Sigmoid colon (tissue), 7 donors: ENCODE results near the gene TAX1BP1. TPM values are rescaled to one million over a fixed set of nuclear protein-coding genes. Genes with fewer than 3 reads are reported as not detected.

Experiments
- DNase-seq: peaks from one replicate; pipeline ENCODE4 v3.0.0-alpha.2; 2019
- H3K27ac ChIP-seq, 4 donors: fragments of 200-600 bp; sonication (generic); one replicate each; pipeline ENCODE4 v1.5.1; 2016 to 2019; ENCODE audit warnings: mild to moderate bottlenecking in 1 of 4
- H3K27me3 ChIP-seq, 3 donors: fragments of 200-600 bp; sonication (generic); one replicate each; pipeline ENCODE4 v1.5.1; 2019; ENCODE audit warnings: mild to moderate bottlenecking in 1 of 3
- H3K36me3 ChIP-seq, 4 donors: fragments of 200-600 bp; sonication (generic); one replicate each; pipeline ENCODE4 v1.5.1; 2016 to 2019
- H3K4me1 ChIP-seq, 4 donors: fragments of 200-600 bp; sonication (generic); one replicate each; pipeline ENCODE4 v1.5.1; 2017 to 2019
- H3K4me3 ChIP-seq, 4 donors: fragments of 200-600 bp; sonication (generic); one replicate each; pipeline ENCODE4 v1.5.1; 2017 to 2019; ENCODE audit warnings: mild to moderate bottlenecking in 2 of 4, moderate library complexity in 1 of 4
- H3K9me3 ChIP-seq, 4 donors: fragments of 200-600 bp in 3 of 4; sonication (generic) in 3 of 4; one replicate each; pipeline versions ENCODE4 v1.5.1 to v1.6.1; 2013 to 2019
- EP300 ChIP-seq, 4 donors: sonication (generic); formaldehyde crosslinking; IDR thresholded peaks; one replicate each; pipeline ENCODE4 v1.6.1; 2017; ENCODE audit warnings: antibody characterized with exemption in 4 of 4
- POLR2A ChIP-seq, 2 donors: fragments of 450-650 bp; IDR thresholded peaks; one replicate each; pipeline ENCODE4 v1.6.1; 2016; ENCODE audit warnings: antibody characterized with exemption in 2 of 2, mild to moderate bottlenecking in 2 of 2, moderate library complexity in 2 of 2
- POLR2AphosphoS5 ChIP-seq, 4 donors: sonication (generic); formaldehyde crosslinking; IDR thresholded peaks; one replicate each; pipeline ENCODE4 v1.6.1; 2017; ENCODE audit warnings: antibody characterized with exemption in 4 of 4
- WGBS, 2 donors: extraction: QIAGEN DNeasy Blood & Tissue Kit; methylation state at CpG; one replicate each; pipeline ENCODE4 v1.1.7; 2013; 5-methylcytosine and 5-hydroxymethylcytosine counted together
- intact Hi-C: fragments of 100-400 bp; cut with DNase I; formaldehyde crosslinking; loops from one replicate; pipeline ENCODE4 v1.15.1; 2023
- polyA plus RNA-seq, 3 donors: library from polyadenylated mRNA; stranded (reverse); fragments of 200-250 nt; gene quantifications; one replicate each; pipeline ENCODE4 v1.2.3, GENCODE V29; 2013
- total RNA-seq, 4 donors: library from RNA; depleted of rRNA; stranded (reverse); fragments of >200 nt; gene quantifications; one replicate each; pipeline ENCODE4 v1.1.0, GENCODE V29; 2016
- TF ChIP-seq, protein P1 (sequence below), 4 experiments: fragments of 450-650 bp in 3 of 4; fragments of 200-600 bp in 1 of 4; IDR thresholded peaks; one replicate each; pipeline ENCODE4 v1.5.1; 2016 to 2019; ENCODE audit warnings: antibody characterized with exemption in 4 of 4, mild to moderate bottlenecking in 3 of 4, moderate library complexity in 2 of 4
- donor health status: healthy with polysubstance abuse.
- donor health status: Bipolar disorder and iron deficiency.
- donor health status: healthy.

The TAX1BP1 gene
- total and polyA plus RNA-seq, 7 donors: 72.7 to 170 (median 111) TPM

DNA sequence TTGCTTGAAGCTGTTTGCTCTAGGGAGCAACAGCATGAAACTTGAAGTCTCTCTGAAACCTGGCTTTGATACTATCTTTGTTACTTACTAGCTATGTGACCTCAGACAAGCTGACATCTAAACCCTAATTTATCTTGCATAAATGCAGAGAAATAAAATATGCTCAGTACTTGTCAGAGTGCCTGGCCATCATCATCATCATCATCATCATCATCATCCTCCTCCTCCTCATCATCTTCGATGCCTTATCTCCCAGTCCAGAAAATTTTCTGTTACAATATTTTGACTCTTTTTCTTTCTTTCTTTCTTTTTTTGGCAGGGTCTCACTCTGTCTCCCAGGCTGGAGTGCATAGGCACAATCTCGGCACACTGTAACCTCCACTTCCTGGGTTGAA is 34.8 kb upstream of the TAX1BP1 start:
- Histone ChIP-seq H3K9me3 (no peaks in the 10 kb centered on the region), H3K4me1 (peaks cover 0 to 7% (median 3%) of the 10 kb centered on the region in 4 donors), H3K27me3 (no peaks in the 10 kb centered on the region), H3K4me3 (no peak overlapping the region), H3K36me3 (no peaks in the 10 kb centered on the region), H3K27ac (no peak overlapping the region)
- WGBS, 2 donors: 92 to 96% methylated on average over 2 of the region's 2 CpGs
- intact Hi-C loops: no loop called here
- TF ChIP-seq POLR2AphosphoS5 (IDR thresholded peaks at IDR 0.05): no peak
- TF ChIP-seq, protein P1, sequence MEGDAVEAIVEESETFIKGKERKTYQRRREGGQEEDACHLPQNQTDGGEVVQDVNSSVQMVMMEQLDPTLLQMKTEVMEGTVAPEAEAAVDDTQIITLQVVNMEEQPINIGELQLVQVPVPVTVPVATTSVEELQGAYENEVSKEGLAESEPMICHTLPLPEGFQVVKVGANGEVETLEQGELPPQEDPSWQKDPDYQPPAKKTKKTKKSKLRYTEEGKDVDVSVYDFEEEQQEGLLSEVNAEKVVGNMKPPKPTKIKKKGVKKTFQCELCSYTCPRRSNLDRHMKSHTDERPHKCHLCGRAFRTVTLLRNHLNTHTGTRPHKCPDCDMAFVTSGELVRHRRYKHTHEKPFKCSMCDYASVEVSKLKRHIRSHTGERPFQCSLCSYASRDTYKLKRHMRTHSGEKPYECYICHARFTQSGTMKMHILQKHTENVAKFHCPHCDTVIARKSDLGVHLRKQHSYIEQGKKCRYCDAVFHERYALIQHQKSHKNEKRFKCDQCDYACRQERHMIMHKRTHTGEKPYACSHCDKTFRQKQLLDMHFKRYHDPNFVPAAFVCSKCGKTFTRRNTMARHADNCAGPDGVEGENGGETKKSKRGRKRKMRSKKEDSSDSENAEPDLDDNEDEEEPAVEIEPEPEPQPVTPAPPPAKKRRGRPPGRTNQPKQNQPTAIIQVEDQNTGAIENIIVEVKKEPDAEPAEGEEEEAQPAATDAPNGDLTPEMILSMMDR (IDR thresholded peaks at IDR 0.05): no peak
- no peak for TF ChIP-seq POLR2A (IDR thresholded peaks at IDR 0.05)
- no peak for TF ChIP-seq EP300 (IDR thresholded peaks at IDR 0.05)
- no peak for DNase-seq

DNA sequence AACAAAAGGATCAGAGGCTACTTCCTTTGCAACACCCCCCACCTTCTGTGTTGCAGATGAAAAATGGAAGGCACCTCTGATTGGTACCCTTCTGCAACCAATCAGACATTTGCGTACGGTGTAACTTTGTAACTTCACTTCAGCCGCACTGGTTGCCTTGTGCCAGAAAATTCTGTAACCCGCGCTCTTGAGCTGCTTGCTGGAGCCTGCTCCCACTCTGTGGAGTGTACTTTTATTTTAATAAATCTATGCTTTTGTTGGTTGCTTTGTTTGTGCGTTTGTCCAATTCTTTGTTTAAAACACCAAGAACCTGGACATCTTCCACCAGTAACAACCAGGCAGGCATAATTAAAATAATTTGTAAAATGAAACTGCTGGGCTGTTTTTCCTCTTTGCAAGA is 31.5 kb upstream of the TAX1BP1 start:
- DNase-seq: no peak
- Histone ChIP-seq H3K4me3 (no peak overlapping the region), H3K27me3 (no peaks in the 10 kb centered on the region), H3K27ac (no peak overlapping the region), H3K9me3 (no peaks in the 10 kb centered on the region), H3K36me3 (no peaks in the 10 kb centered on the region), H3K4me1 (peaks cover 0 to 7% (median 3%) of the 10 kb centered on the region in 4 donors)
- intact Hi-C loops: no loop called here
- TF ChIP-seq, protein P1 (IDR thresholded peaks at IDR 0.05): no peak
- TF ChIP-seq POLR2AphosphoS5 (IDR thresholded peaks at IDR 0.05) (no peak), POLR2A (IDR thresholded peaks at IDR 0.05) (no peak), EP300 (IDR thresholded peaks at IDR 0.05) (no peak)
- WGBS, 2 donors: 97% methylated on average over 6 of the region's 6 CpGs

DNA sequence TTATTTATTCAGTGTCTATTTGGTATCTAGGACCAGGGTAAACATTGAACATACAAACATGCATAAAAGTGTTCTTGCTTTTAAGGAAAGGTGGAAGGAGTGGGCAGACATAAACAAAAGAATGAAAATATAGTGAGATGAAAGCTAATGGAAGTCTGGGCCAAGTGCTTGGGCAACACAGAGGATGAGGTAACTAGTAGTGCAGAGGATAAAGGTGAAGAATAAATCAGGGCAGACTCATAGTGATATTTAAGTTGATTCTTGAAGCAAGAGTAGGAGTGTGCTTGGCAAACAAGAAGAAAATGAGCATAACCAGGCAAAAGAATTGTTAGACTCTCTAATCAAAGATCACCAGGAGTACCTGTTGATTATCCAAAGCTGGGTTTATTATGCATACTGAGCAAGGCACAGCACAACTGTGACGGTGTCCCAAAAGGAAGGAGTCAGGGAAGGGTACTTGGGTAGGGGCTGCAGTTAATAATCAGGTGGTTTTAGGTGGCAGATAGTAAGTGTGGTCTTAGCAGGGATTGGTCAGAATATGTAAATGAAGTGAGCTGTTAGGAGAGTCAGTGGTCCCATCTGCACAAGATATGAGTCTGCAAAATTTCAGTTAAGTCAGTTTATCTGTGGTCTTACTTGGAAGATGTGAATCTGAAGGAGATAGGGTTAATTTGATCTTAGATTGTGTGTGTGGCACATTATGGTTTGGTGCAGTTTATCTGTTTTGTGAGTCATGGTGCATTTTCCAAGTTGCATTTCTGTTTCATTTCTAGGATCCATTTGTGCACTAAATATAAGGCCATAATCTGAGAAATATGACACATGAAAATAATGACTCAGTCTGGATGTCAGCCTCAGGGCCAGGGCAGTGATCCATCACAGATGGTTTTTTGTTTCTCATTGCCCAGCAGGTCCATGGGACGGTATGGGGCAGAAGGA is 30.6 kb upstream of the TAX1BP1 start:
- TF ChIP-seq POLR2AphosphoS5 (IDR thresholded peaks at IDR 0.05) (peak in 2 of 4 donors; percentile 12 to 34), POLR2A (IDR thresholded peaks at IDR 0.05) (no peak), EP300 (IDR thresholded peaks at IDR 0.05) (no peak)
- WGBS, 2 donors: 78 to 93% methylated on average over 2 of the region's 2 CpGs

DNA sequence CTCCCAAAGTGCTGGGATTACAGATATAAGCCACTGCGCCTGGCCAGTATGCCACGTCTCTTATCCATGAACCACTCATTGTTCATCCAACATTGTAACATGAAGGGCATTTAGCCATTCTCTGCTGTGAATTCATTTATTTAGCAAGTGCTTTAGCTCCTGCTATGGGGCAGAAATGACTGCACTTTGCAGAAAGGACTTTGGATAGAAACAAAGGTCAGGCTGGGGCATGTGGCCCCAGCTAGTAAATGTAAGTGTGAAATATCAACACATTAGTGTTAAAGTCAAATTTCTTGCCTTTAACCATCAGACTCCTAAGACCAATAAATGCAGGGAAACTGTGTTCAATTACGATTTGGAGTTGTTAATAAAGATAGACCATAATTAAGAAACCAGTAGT is 27.7 kb upstream of the TAX1BP1 start:
- Histone ChIP-seq H3K9me3 (no peaks in the 10 kb centered on the region), H3K4me1 (peaks cover 0 to 7% (median 3%) of the 10 kb centered on the region in 4 donors), H3K27ac (no peak overlapping the region), H3K36me3 (no peaks in the 10 kb centered on the region), H3K4me3 (no peak overlapping the region), H3K27me3 (no peaks in the 10 kb centered on the region)
- intact Hi-C loops: no loop called here
- no peak for DNase-seq
- TF ChIP-seq POLR2A (IDR thresholded peaks at IDR 0.05) (no peak), EP300 (IDR thresholded peaks at IDR 0.05) (no peak), POLR2AphosphoS5 (IDR thresholded peaks at IDR 0.05) (no peak)
- TF ChIP-seq, protein P1 (IDR thresholded peaks at IDR 0.05): no peak
- WGBS, 2 donors: 81 to 89% methylated on average over 3 of the region's 3 CpGs

More for the DNA sequence above, 30.6 kb upstream of the TAX1BP1 start:
- peaks cover 0 to 7% (median 3%) of the 10 kb centered on the region in 4 donors for H3K4me1 ChIP-seq
- H3K27me3 ChIP-seq: no peaks in the 10 kb centered on the region
- no peak overlapping the region for H3K27ac ChIP-seq
- H3K4me3 ChIP-seq: no peak overlapping the region
- DNase-seq: no peak
- intact Hi-C loops: no loop called here
- no peaks in the 10 kb centered on the region for H3K36me3 ChIP-seq
- no peaks in the 10 kb centered on the region for H3K9me3 ChIP-seq

DNA sequence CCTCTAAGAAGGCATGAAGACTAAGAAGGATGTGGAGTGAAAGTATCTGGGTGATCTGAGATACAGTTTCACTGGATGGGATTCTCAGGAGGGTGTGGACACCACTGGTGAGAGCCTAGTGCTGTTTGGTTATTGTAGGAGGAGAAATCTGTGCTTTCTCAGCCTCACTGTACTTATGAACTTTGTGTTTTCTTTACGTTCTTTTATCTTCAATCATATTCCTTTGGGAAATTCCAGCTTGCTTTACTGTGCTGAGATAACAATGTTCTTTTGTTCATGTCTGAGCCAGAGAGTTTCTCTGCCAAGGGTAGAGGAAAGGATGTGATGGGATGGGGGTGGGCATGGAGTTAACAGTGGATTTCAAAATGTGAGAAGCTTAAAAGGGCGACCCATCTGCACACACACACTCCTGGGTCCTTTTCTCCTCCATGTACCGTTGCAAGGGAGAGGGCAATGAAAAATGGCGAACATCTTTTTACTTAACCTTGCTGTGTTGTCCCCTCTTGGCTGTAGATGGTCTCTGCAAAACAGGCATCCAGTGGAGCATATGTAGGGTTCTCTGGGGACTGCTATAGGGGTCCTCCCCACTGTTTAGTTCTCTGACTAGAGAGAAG is 25.0 kb upstream of the TAX1BP1 start:
- Histone ChIP-seq H3K4me3 (no peak overlapping the region), H3K27me3 (no peaks in the 10 kb centered on the region), H3K4me1 (peaks cover 0 to 3% (median 0%) of the 10 kb centered on the region in 4 donors), H3K36me3 (no peaks in the 10 kb centered on the region), H3K9me3 (no peaks in the 10 kb centered on the region), H3K27ac (no peak overlapping the region)
- WGBS, 2 donors: 48 to 70% methylated on average over 4 of the region's 4 CpGs
- no peak for DNase-seq
- TF ChIP-seq POLR2A (IDR thresholded peaks at IDR 0.05) (no peak), EP300 (IDR thresholded peaks at IDR 0.05) (no peak), POLR2AphosphoS5 (IDR thresholded peaks at IDR 0.05) (no peak)
- TF ChIP-seq, protein P1 (IDR thresholded peaks at IDR 0.05): no peak
- intact Hi-C loops: no loop called here
